Measurements from ENCODE around the gene ERMP1.
"Not testable (repeated sequence)": the region's sequence is repeated elsewhere in the genome, so short reads cannot be mapped to it uniquely, and the experiment has no call there.

Gene ERMP1, protein sequence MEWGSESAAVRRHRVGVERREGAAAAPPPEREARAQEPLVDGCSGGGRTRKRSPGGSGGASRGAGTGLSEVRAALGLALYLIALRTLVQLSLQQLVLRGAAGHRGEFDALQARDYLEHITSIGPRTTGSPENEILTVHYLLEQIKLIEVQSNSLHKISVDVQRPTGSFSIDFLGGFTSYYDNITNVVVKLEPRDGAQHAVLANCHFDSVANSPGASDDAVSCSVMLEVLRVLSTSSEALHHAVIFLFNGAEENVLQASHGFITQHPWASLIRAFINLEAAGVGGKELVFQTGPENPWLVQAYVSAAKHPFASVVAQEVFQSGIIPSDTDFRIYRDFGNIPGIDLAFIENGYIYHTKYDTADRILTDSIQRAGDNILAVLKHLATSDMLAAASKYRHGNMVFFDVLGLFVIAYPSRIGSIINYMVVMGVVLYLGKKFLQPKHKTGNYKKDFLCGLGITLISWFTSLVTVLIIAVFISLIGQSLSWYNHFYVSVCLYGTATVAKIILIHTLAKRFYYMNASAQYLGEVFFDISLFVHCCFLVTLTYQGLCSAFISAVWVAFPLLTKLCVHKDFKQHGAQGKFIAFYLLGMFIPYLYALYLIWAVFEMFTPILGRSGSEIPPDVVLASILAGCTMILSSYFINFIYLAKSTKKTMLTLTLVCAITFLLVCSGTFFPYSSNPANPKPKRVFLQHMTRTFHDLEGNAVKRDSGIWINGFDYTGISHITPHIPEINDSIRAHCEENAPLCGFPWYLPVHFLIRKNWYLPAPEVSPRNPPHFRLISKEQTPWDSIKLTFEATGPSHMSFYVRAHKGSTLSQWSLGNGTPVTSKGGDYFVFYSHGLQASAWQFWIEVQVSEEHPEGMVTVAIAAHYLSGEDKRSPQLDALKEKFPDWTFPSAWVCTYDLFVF

DNA sequence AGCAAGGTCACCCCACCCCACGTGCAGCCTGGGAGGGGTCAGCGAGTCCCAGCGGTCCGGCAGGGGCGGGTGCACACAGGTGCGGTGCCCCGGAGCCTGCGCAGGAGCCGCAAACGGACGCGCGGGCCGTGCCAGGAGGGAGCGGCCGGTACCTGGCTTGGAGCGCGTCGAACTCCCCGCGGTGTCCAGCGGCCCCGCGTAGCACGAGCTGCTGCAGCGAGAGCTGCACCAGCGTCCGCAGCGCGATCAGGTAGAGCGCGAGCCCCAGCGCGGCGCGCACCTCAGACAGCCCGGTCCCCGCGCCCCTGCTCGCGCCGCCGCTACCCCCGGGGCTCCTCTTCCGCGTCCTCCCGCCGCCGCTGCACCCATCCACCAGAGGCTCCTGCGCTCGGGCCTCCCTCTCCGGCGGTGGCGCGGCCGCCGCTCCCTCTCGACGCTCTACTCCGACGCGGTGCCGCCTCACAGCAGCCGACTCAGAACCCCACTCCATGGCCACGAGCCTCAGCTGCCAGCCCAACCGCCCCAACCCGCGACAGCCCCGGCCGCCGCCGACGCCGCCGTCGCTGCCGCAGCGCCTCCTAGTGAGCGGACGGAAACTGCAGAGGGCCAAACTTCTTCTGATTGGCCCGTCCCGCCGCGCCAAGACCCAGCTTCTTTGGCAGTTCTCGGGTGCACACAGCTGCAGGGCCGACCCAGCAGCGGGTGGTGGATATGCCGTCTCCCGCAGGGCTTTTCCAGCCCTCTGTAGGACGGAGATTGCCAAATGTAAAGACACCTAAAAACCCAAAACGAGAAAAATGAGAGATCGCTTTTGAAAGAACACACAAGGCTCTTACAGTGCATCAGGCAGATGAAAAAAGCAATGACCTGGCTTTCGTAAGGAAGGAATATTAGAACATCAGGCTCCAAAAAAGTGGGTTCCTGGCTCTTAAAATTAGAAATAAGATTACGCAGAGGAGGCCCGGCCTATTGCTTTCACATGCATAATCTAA, at the start of gene ERMP1:
TSS of gene ERMP1 (minus strand) at position 580 of the 992 bp plus-strand sequence. CDS start at position 490, 90 bp downstream.
- POLR2A ChIA-PET (ENCODE audit: low non-redundant PET), result no interaction called here
- TF ChIP-seq, protein P1, sequence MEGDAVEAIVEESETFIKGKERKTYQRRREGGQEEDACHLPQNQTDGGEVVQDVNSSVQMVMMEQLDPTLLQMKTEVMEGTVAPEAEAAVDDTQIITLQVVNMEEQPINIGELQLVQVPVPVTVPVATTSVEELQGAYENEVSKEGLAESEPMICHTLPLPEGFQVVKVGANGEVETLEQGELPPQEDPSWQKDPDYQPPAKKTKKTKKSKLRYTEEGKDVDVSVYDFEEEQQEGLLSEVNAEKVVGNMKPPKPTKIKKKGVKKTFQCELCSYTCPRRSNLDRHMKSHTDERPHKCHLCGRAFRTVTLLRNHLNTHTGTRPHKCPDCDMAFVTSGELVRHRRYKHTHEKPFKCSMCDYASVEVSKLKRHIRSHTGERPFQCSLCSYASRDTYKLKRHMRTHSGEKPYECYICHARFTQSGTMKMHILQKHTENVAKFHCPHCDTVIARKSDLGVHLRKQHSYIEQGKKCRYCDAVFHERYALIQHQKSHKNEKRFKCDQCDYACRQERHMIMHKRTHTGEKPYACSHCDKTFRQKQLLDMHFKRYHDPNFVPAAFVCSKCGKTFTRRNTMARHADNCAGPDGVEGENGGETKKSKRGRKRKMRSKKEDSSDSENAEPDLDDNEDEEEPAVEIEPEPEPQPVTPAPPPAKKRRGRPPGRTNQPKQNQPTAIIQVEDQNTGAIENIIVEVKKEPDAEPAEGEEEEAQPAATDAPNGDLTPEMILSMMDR (conservative IDR thresholded peaks at IDR 0.05; ENCODE audit: low read depth), result peak; percentile 95
- H3K27ac ChIP-seq, result peak within 1 kb of the TSS; percentile 81
- CTCF ChIA-PET, result interaction anchor here (0.6 to 1.1 kb wide), 6 partner anchors 9 to 1428 kb away, joined by 3 to 5 read pairs (median 3); no protein-coding TSS in a partner anchor
- DNase-seq (ENCODE audit: low spot score), result peak; percentile 56

DNA sequence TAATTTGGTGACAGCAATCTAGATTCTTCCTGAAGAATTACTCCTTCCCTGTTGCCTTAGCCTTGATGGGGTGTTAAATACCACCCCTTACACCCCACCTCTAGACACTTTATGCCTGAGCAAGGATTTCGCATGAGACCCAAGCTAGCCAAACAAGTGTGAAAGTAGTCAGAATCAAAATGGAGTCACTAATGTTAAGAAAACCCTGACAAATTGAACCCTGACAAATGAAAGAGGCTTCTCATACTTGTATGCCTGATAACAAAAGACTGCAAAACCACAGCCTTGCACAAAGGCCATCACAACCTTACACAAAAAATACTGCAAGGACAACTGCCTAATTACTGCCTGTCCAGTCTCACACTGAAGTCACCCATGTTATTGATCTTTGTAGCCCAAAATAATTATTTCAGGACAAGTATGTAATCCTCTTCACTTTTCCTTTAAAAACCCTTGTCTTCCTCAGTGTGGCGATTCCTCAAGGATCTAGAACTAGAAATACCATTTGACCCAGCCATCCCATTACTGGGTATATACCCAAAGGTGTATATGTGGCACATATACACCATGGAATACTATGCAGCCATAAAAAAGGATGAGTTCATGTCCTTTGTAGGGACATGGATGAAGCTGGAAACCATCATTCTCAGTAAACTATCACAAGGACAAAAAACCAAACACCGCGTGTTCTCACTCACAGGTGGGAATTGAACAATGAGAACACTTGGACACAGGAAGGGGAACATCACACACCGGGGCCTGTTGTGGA, 49.5 kb upstream of the ERMP1 start:
- H3K27ac ChIP-seq; DNase-seq (ENCODE audit: low spot score); POLR2A ChIA-PET (ENCODE audit: low non-redundant PET); CTCF ChIA-PET: not testable (repeated sequence)

DNA sequence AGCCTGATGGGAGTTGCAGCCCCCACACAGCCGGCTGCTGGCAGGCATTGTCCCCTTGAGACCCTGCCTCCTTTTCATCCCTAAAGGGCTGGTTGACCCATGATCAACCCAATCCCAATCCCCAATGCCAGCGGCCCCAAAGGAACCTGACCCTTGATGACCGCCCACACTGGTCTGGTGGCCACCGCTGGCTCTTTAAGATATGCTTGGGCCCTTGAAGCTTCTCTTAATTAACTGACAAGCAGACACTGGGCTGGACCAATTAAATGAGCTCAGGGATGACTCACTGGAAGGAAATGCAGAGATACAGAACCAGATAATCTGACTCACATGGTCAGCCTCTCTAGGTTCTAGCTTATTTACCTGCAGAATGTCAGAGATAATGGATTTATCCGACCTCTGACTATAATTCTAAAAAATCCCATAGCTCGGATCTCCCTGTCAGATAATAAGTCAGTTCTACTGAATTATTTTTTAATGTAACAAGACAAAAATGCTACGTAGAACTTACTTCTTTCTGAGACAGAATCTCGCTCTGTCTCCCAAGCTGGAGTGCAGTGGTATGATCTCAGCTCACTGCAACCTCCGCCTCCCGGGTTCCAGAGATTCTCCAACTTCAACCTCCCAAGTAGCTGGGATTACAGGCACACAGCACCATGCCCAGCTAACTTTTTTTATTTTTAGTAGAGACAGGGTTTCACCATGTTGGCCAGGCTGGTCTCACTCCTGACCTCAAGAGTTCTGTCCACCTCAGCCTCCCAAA, 46.7 kb upstream of the ERMP1 start:
- POLR2A ChIA-PET (ENCODE audit: low non-redundant PET), result no interaction called here
- CTCF ChIA-PET, result interaction anchor here (0.9 kb wide), 1 partner anchor 427 kb away, joined by 3 read pairs; no protein-coding TSS in a partner anchor
- TF ChIP-seq, protein P1 (conservative IDR thresholded peaks at IDR 0.05; ENCODE audit: low read depth), result no peak
- H3K27ac ChIP-seq, result peak overlapping the region; percentile 82
- DNase-seq (ENCODE audit: low spot score), result peak; percentile 75

DNA sequence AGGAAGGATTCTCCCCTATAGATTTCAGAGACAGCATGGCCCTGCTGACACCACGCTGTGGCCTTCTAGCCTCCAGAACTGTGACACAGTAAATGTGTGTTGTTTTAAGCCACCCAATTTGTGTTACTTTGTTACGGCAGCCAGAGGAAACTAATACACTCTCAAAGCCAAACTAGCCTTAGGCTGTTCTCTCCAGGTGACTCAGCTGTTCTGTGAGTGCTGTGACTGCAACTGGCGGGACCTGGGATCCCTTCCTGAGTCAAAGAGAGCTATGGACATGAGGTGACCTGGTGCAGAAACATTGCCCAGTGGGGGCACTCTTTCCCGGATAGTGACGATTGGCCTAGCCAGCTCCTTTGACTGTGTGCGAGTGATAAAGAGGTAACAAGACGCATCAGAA, 43.8 kb upstream of the ERMP1 start:
- CTCF ChIA-PET, result no interaction called here
- no peak for DNase-seq (ENCODE audit: low spot score)
- no peak overlapping the region for H3K27ac ChIP-seq
- POLR2A ChIA-PET (ENCODE audit: low non-redundant PET), result no interaction called here
- TF ChIP-seq, protein P1 (conservative IDR thresholded peaks at IDR 0.05; ENCODE audit: low read depth), result no peak

DNA sequence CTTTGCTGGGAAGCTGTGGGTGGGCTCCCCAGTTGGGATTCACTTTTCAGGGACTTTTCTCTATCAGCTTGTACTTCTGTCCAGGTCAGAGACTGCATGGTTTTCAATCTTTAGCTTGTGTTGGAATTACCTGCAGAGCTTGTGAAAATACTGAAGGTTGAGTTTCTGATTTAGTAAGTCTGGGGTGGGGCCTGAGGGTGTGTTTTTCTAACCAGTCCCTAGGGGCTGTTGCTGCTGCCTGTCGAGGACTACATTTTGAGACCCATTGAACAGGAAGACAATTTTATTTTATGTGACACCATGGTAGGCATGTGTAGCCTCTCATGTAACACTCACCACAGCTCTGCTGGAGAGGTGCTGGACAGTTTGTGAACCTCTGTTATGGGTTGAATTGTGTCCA, 43.1 kb upstream of the ERMP1 start:
- POLR2A ChIA-PET (ENCODE audit: low non-redundant PET), result no interaction called here
- CTCF ChIA-PET, result no interaction called here
- H3K27ac ChIP-seq, result no peak overlapping the region
- no peak for DNase-seq (ENCODE audit: low spot score)
- TF ChIP-seq, protein P1 (conservative IDR thresholded peaks at IDR 0.05; ENCODE audit: low read depth), result no peak

Measured in RWPE1 (cell line).